ENCODE data around the gene CREB3L1. TPM values are rescaled to one million over a fixed set of nuclear protein-coding genes. Genes with fewer than 3 reads are reported as not detected.

CREB3L1 gene
- total RNA-seq, 1 experiment from 2014 or later = not detected

DNA sequence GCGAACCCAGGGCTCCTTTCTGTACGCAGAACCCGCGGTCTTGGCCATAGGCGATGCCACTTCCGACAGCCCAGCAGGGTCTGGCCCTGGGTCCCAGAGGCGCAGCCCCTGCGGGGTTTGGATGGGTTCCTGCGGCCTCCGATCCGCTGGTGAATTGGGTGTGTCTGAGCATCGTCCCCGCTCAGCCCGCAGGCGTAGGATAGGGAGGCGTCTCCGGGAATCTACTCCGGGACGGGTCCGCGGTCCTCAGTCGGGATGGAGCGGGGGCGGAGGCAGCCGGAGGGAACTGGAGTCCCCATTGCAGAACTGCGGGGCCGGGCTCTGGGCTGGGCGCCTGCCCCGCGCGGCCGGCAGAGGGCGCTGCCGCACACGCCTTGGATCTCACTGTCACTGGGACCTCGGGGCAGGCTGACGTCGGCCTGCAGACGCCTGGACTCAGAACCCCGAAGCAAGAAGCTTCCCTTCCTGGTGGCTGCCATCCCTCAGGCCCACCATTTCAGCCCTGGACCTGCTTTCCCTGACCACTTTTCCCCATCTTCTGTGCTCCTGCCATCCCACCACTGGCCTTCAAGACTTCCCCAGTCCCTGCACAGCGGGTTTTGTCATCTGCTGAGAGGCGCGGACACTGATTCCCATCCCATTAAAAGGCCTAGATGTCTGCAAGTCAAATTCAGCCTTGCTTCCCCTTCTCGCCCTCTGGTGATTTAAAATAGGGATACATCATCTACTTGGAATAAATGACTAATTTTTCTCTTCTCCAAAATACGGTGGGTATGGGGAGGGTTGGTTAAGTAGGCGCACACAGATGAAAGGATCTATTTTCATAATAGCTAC lies 38.3 kb upstream of the CREB3L1 start:
- Histone ChIP-seq H3K4me2 (ENCODE audit: low read depth, low read length, poor library complexity, severe bottlenecking) (peak overlapping the region; percentile 68), H3K4me3 (ENCODE audit: low read length) (peak overlapping the region; percentile 61), H3K9ac (ENCODE audit: low read length) (peak overlapping the region; percentile 52), H3K9me3 (ENCODE audit: low read length) (no peaks in the 10 kb centered on the region), H3K9me2 (replicated peaks; ENCODE audit: insufficient read depth, low read length) (no peaks in the 10 kb centered on the region), H3K27me3 (ENCODE audit: low read length) (no peaks in the 10 kb centered on the region), H3K36me3 (ENCODE audit: insufficient read depth, low read length) (no peaks in the 10 kb centered on the region), H3K79me2 (ENCODE audit: low read length) (no peaks in the 10 kb centered on the region), H3K27ac (ENCODE audit: low read length) (no peak overlapping the region), H2AFZ (ENCODE audit: low read length) (peak overlapping the region; percentile 59; the same call in 1 of the 2 replicates), H3K4me1 (ENCODE audit: low read length) (peaks cover 23% of the 10 kb centered on the region), H4K20me1 (ENCODE audit: insufficient read depth, low read depth, low read length) (no peaks in the 10 kb centered on the region)
- DNase-seq = peak; percentile 93

DNA sequence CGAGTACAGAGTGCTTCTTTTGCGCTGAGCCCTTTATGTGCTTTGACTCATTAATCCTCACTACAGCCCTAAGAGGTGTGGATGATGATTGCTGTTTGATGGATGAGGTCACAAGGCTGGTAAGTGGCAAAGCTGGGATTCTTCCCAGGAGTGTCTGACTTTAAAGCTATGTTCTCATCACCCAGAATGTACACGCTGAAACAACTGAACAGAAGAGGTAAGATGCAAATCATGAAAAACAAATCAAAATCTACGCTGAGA lies 37.7 kb upstream of the CREB3L1 start:
- H3K36me3 ChIP-seq (ENCODE audit: insufficient read depth, low read length) = no peaks in the 10 kb centered on the region
- H2AFZ ChIP-seq (ENCODE audit: low read length) = no peak overlapping the region
- H3K4me3 ChIP-seq (ENCODE audit: low read length) = no peak overlapping the region
- H3K9me2 ChIP-seq (replicated peaks; ENCODE audit: insufficient read depth, low read length) = no peaks in the 10 kb centered on the region
- no peaks in the 10 kb centered on the region for H3K79me2 ChIP-seq (ENCODE audit: low read length)
- no peaks in the 10 kb centered on the region for H3K27me3 ChIP-seq (ENCODE audit: low read length)
- no peak for DNase-seq
- peaks cover 23% of the 10 kb centered on the region for H3K4me1 ChIP-seq (ENCODE audit: low read length)
- H3K9ac ChIP-seq (ENCODE audit: low read length) = peak overlapping the region; percentile 27; the same call in 1 of the 2 replicates
- H3K9me3 ChIP-seq (ENCODE audit: low read length) = no peaks in the 10 kb centered on the region
- H3K27ac ChIP-seq (ENCODE audit: low read length) = no peak overlapping the region
- no peak overlapping the region for H3K4me2 ChIP-seq (ENCODE audit: low read depth, low read length, poor library complexity, severe bottlenecking)
- no peaks in the 10 kb centered on the region for H4K20me1 ChIP-seq (ENCODE audit: insufficient read depth, low read depth, low read length)

DNA sequence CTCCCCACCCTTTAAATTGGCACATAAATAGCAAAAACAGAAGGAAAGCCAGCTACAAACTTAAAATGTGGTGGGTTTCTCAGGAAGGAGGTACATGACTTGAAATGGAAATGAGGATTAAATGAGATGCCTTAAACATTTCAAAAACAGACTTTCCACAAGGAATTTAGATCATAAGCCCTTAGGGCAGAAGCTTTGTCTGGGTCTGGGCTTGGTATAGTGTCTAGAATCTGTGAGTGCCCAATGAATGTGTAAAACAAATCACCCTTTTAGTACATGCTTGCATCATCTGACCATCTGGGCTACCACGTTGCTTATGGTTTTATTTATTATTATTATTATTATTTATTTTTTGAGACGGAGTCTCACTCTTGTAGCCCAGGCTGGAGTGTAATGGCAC lies 37.1 kb upstream of the CREB3L1 start:
- H3K9me3 ChIP-seq (ENCODE audit: low read length) = no peaks in the 10 kb centered on the region
- no peaks in the 10 kb centered on the region for H3K36me3 ChIP-seq (ENCODE audit: insufficient read depth, low read length)
- H3K4me2 ChIP-seq (ENCODE audit: low read depth, low read length, poor library complexity, severe bottlenecking) = no peak overlapping the region
- H3K27ac ChIP-seq (ENCODE audit: low read length) = no peak overlapping the region
- H3K9me2 ChIP-seq (replicated peaks; ENCODE audit: insufficient read depth, low read length) = no peaks in the 10 kb centered on the region
- peaks cover 23% of the 10 kb centered on the region for H3K4me1 ChIP-seq (ENCODE audit: low read length)
- no peaks in the 10 kb centered on the region for H3K27me3 ChIP-seq (ENCODE audit: low read length)
- no peaks in the 10 kb centered on the region for H3K79me2 ChIP-seq (ENCODE audit: low read length)
- no peaks in the 10 kb centered on the region for H4K20me1 ChIP-seq (ENCODE audit: insufficient read depth, low read depth, low read length)
- DNase-seq = no peak
- no peak overlapping the region for H3K9ac ChIP-seq (ENCODE audit: low read length)
- no peak overlapping the region for H2AFZ ChIP-seq (ENCODE audit: low read length)
- no peak overlapping the region for H3K4me3 ChIP-seq (ENCODE audit: low read length)

DNA sequence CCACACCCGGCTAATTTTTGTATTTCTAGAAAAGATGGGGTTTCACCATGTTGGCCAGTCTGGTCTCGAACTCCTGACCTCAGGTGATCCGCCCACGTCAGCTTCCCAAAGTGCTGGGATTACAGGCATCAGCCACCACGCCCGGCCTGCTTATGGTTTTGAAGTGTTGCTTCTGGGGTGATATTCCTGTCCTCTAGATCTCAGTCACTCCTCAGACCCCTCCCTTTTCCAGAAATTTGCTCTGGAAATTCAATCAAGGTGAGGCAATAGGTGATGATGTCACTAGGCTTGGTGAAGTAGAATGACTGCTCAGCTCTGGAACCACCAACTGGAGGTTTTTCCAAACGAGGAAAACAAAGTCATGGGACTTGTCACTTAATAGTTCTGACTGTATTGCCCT lies 36.6 kb upstream of the CREB3L1 start:
- Histone ChIP-seq H3K27ac (ENCODE audit: low read length) (no peak overlapping the region), H3K4me3 (ENCODE audit: low read length) (no peak overlapping the region), H3K4me2 (ENCODE audit: low read depth, low read length, poor library complexity, severe bottlenecking) (no peak overlapping the region), H4K20me1 (ENCODE audit: insufficient read depth, low read depth, low read length) (no peaks in the 10 kb centered on the region), H3K27me3 (ENCODE audit: low read length) (no peaks in the 10 kb centered on the region), H3K9me2 (replicated peaks; ENCODE audit: insufficient read depth, low read length) (no peaks in the 10 kb centered on the region), H3K36me3 (ENCODE audit: insufficient read depth, low read length) (no peaks in the 10 kb centered on the region), H3K79me2 (ENCODE audit: low read length) (no peaks in the 10 kb centered on the region), H3K9ac (ENCODE audit: low read length) (no peak overlapping the region), H2AFZ (ENCODE audit: low read length) (no peak overlapping the region), H3K4me1 (ENCODE audit: low read length) (peaks cover 23% of the 10 kb centered on the region), H3K9me3 (ENCODE audit: low read length) (no peaks in the 10 kb centered on the region)
- no peak for DNase-seq

- H3K79me2 ChIP-seq (ENCODE audit: low read length) = no peaks in the 10 kb centered on the region
- no peaks in the 10 kb centered on the region for H3K9me2 ChIP-seq (replicated peaks; ENCODE audit: insufficient read depth, low read length)
- H3K9ac ChIP-seq (ENCODE audit: low read length) = peak overlapping the region; percentile 80
- no peaks in the 10 kb centered on the region for H4K20me1 ChIP-seq (ENCODE audit: insufficient read depth, low read depth, low read length)
- H3K36me3 ChIP-seq (ENCODE audit: insufficient read depth, low read length) = no peaks in the 10 kb centered on the region
- H3K27me3 ChIP-seq (ENCODE audit: low read length) = no peaks in the 10 kb centered on the region
- peak overlapping the region; percentile 78 for H3K4me3 ChIP-seq (ENCODE audit: low read length)
- H2AFZ ChIP-seq (ENCODE audit: low read length) = 0 out of 2 replicates have a peak overlapping the region, but pooled peaks have one; percentile 74
- H3K4me2 ChIP-seq (ENCODE audit: low read depth, low read length, poor library complexity, severe bottlenecking) = peak overlapping the region; percentile 95
- no peak for DNase-seq
- H3K4me1 ChIP-seq (ENCODE audit: low read length) = peaks cover 23% of the 10 kb centered on the region
- H3K9me3 ChIP-seq (ENCODE audit: low read length) = no peaks in the 10 kb centered on the region
- H3K27ac ChIP-seq (ENCODE audit: low read length) = peak overlapping the region; percentile 45; the same call in 1 of the 2 replicates
Observed at GRCh38 chr11:46242041-46242951, 35.2 kb upstream of the CREB3L1 start.

GRCh38 chr11:46242952-46243795 lies 34.3 kb upstream of the CREB3L1 start:
- DNase-seq = peak; percentile 94
- Histone ChIP-seq H3K9me3 (ENCODE audit: low read length) (no peaks in the 10 kb centered on the region), H3K36me3 (ENCODE audit: insufficient read depth, low read length) (no peaks in the 10 kb centered on the region), H4K20me1 (ENCODE audit: insufficient read depth, low read depth, low read length) (no peaks in the 10 kb centered on the region), H3K9me2 (replicated peaks; ENCODE audit: insufficient read depth, low read length) (no peaks in the 10 kb centered on the region), H3K79me2 (ENCODE audit: low read length) (no peaks in the 10 kb centered on the region), H3K27me3 (ENCODE audit: low read length) (no peaks in the 10 kb centered on the region), H3K4me3 (ENCODE audit: low read length) (peak overlapping the region; percentile 78), H3K9ac (ENCODE audit: low read length) (peak overlapping the region; percentile 80), H3K4me1 (ENCODE audit: low read length) (peaks cover 23% of the 10 kb centered on the region), H3K27ac (ENCODE audit: low read length) (peak overlapping the region; percentile 45; the same call in 1 of the 2 replicates), H3K4me2 (ENCODE audit: low read depth, low read length, poor library complexity, severe bottlenecking) (peak overlapping the region; percentile 95), H2AFZ (ENCODE audit: low read length) (peak overlapping the region; percentile 87)

DNA sequence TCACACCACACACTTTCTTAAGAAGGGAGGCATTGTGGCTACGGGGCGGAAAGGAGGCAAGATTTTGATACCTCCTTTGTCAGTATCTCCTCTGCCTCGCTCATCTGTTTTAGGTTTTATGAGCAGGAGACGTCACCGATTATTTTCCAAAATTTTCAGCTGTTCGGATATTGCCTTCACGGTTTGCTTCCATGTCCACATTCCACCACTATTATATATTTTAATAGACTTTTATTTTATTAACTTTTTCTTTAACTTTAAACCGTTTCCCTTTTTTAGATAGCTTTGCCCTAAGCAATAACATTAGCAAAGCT lies 33.7 kb upstream of the CREB3L1 start:
- H2AFZ ChIP-seq (ENCODE audit: low read length) = peak overlapping the region; percentile 87; the same call in 1 of the 2 replicates
- H3K27ac ChIP-seq (ENCODE audit: low read length) = no peak overlapping the region
- no peaks in the 10 kb centered on the region for H3K79me2 ChIP-seq (ENCODE audit: low read length)
- no peaks in the 10 kb centered on the region for H3K27me3 ChIP-seq (ENCODE audit: low read length)
- H4K20me1 ChIP-seq (ENCODE audit: insufficient read depth, low read depth, low read length) = no peaks in the 10 kb centered on the region
- peak overlapping the region; percentile 78 for H3K4me3 ChIP-seq (ENCODE audit: low read length)
- peak overlapping the region; percentile 80 for H3K9ac ChIP-seq (ENCODE audit: low read length)
- peak overlapping the region; percentile 95 for H3K4me2 ChIP-seq (ENCODE audit: low read depth, low read length, poor library complexity, severe bottlenecking)
- no peak for DNase-seq
- no peaks in the 10 kb centered on the region for H3K9me3 ChIP-seq (ENCODE audit: low read length)
- H3K36me3 ChIP-seq (ENCODE audit: insufficient read depth, low read length) = no peaks in the 10 kb centered on the region
- no peaks in the 10 kb centered on the region for H3K9me2 ChIP-seq (replicated peaks; ENCODE audit: insufficient read depth, low read length)
- H3K4me1 ChIP-seq (ENCODE audit: low read length) = peaks cover 19% of the 10 kb centered on the region

All from Karpas-422 (cell line).